ENCODE measurements around the gene FBXW7.

DNA sequence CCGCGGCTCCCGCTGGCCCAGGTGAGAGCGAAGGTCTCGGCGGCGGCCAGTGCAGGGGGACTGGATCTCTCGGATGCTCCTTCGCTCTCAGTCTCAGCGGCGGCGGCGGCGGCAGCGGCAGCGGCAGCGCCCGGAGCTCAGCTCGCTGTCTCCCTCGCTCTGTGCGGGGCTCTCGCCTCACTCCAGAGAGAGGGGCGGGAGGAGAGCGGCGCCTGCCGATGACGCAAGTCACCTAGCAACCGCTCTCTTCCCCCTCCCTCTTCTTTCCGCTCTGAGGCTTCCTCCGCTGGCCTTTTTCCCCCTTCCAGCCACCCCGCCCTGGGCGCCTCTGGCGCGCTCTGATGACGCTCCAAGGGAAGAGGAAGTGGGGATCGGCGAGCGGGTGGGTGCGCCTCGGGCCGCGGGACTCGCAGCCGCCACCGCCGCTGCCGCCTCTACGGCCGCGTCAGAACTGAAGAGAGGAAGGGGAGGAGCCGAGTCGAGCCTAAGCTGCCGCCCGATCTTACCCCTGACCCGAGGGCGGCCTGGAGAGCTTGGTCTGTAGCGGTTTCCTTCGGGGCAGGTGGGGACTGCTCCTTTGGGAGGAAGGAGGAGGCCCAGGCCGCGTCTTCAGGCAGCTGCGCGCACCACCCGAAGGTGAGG, at the start of gene FBXW7:
- TF ChIP-seq, protein P1, sequence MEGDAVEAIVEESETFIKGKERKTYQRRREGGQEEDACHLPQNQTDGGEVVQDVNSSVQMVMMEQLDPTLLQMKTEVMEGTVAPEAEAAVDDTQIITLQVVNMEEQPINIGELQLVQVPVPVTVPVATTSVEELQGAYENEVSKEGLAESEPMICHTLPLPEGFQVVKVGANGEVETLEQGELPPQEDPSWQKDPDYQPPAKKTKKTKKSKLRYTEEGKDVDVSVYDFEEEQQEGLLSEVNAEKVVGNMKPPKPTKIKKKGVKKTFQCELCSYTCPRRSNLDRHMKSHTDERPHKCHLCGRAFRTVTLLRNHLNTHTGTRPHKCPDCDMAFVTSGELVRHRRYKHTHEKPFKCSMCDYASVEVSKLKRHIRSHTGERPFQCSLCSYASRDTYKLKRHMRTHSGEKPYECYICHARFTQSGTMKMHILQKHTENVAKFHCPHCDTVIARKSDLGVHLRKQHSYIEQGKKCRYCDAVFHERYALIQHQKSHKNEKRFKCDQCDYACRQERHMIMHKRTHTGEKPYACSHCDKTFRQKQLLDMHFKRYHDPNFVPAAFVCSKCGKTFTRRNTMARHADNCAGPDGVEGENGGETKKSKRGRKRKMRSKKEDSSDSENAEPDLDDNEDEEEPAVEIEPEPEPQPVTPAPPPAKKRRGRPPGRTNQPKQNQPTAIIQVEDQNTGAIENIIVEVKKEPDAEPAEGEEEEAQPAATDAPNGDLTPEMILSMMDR (IDR thresholded peaks at IDR 0.05), result no peak
- TF ChIP-seq EZH2 (IDR thresholded peaks at IDR 0.05; ENCODE audit: borderline replicate concordance, insufficient read depth, low read depth, low read length, poor library complexity, severe bottlenecking), result no peak
